Endothelial cell of coronary artery (primary cell): ENCODE results near the gene KEAP1. TPM values are rescaled to one million over a fixed set of nuclear protein-coding genes. Genes with fewer than 3 reads are reported as not detected.

Experiments used
- total RNA-seq: library from RNA; depleted of rRNA; stranded (reverse); fragments of >200 nt; gene quantifications from 2 replicates; pipeline ENCODE4 v1.2.3, GENCODE V29; 2014

KEAP1 gene
- total RNA-seq = 86.8 and 103 TPM in 2 replicates

GRCh38 chr19:10503002-10503789 is at the start of gene KEAP1:
Gene KEAP1 (minus strand): TSS chr19:10503356. CDS start chr19:10500033, 3,323 bp downstream.

DNA sequence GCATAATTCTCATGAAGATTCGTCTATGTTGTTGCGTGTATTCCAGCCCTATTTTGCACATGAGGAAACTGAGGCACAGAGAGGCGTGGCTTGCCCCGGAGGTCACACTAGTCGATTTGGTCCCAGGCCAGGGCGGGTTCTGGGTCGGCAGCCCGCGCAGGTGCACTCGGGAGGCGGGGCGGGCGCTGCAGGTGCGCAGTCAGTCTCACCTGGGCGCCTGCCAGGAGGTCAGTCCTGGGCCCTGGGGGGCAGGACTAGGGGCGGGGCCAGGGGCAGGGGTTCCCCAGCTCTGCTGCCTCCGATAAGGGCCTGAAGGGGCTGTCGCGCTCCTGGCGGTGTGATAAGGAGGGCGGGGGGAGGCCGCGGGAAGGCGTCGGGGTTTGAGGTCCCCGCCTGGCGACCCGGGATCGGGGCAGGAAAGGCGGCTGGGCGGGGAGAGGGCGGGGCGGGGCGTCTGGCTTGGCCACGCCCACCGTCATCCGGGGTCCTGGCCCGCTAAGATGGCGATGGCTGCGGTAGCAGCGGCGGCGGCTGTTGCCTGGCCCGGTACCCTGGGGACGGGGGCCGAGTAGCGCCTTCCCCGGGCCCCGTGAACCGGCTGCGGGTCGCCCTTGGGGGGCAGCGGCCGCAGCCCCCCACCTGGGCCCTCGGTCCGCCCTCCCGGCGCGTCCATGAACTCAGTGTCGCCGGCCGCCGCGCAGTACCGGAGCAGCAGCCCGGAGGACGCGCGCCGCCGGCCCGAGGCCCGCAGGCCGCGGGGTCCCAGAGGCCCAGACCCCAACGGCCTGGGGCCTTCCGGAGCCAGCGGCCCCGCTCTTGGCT is 40.5 kb upstream of the KEAP1 start, which contains the start of gene ATG4D:
ATG4D (plus strand) TSS at position 485 of the 822 bp plus-strand sequence; CDS start at position 672, 187 bp downstream.

GRCh38 chr19:10517361-10517759 is 14.2 kb upstream of the KEAP1 start, which contains the start of gene S1PR5:
Gene S1PR5 (minus strand): TSS chr19:10517447. CDS start chr19:10515011, 2,436 bp downstream.

Other genes with a start within 250 kb of the KEAP1 start
- gene ICAM1, start 232.2 kb downstream of the KEAP1 start, total RNA-seq = 13.4 and 44.2 TPM in 2 replicates
- gene ICAM4, start 216.4 kb downstream of the KEAP1 start, total RNA-seq = 0.18 and 0.38 TPM in 2 replicates
- gene ICAM5, start 213.4 kb downstream of the KEAP1 start, total RNA-seq = under 0.01 and 0.56 TPM in 2 replicates
- 0.27 and 0.38 TPM in 2 replicates for gene ZGLP1, start 193.5 kb downstream of the KEAP1 start, total RNA-seq
- gene FDX2, start 187.3 kb downstream of the KEAP1 start, total RNA-seq = 16.9 and 17.2 TPM in 2 replicates
- gene RAVER1, start 169.8 kb downstream of the KEAP1 start, total RNA-seq = 9.0 and 11.7 TPM in 2 replicates
- 13.5 and 17.4 TPM in 2 replicates for gene ICAM3, start 163.7 kb downstream of the KEAP1 start, total RNA-seq
- 89.1 and 109 TPM in 2 replicates for gene TYK2, start 122.8 kb downstream of the KEAP1 start, total RNA-seq
- 355 and 421 TPM in 2 replicates for gene CDC37, start 99.8 kb downstream of the KEAP1 start, total RNA-seq
- gene PDE4A, start 82.8 kb downstream of the KEAP1 start, total RNA-seq = 1.6 and 5.0 TPM in 2 replicates
- 1.6 TPM in 1 of 2 replicates, not detected in the other for gene S1PR5, start 14.1 kb upstream of the KEAP1 start, total RNA-seq
- 11.3 and 14.5 TPM in 2 replicates for gene ATG4D, start 40.5 kb upstream of the KEAP1 start, total RNA-seq
- 7.7 and 12.5 TPM in 2 replicates for gene KRI1, start 62.7 kb upstream of the KEAP1 start, total RNA-seq
- 4.8 and 7.5 TPM in 2 replicates for gene CDKN2D, start 65.6 kb upstream of the KEAP1 start, total RNA-seq
- gene AP1M2, start 84.0 kb upstream of the KEAP1 start, total RNA-seq = 0.09 TPM in 1 of 2 replicates, not detected in the other
- gene SLC44A2, start 122.2 kb upstream of the KEAP1 start, total RNA-seq = 26.1 and 40.2 TPM in 2 replicates
- 116 and 121 TPM in 2 replicates for gene ILF3, start 151.0 kb upstream of the KEAP1 start, total RNA-seq
- gene QTRT1, start 198.1 kb upstream of the KEAP1 start, total RNA-seq = 36.3 and 40.8 TPM in 2 replicates
- 106 and 132 TPM in 2 replicates for gene DNM2, start 214.7 kb upstream of the KEAP1 start, total RNA-seq